Mesendoderm (in vitro differentiated cells): ENCODE results near the gene ARID1B.

Experiments used
- DNase-seq: peaks from one replicate; pipeline ENCODE4 v3.0.0; 2013
- H2AK5ac ChIP-seq: 2 replicates; pipeline ENCODE4 v1.6.1; 2013; ENCODE audit warnings: low read length, inconsistent platforms
- H2BK120ac ChIP-seq: 2 replicates; pipeline ENCODE4 v1.6.1; 2013; ENCODE audit warnings: low read depth, mild to moderate bottlenecking, low read length, moderate library complexity, mixed read lengths
- H2BK15ac ChIP-seq: replicated peaks from 2 replicates; pipeline ENCODE4 v1.6.1; 2013; ENCODE audit warnings: low read depth, mild to moderate bottlenecking, moderate library complexity
- H2BK5ac ChIP-seq: 2 replicates; pipeline ENCODE4 v1.6.1; 2013; ENCODE audit warnings: low read length, inconsistent platforms
- H3K18ac ChIP-seq: 2 replicates; pipeline ENCODE4 v1.6.1; 2013; ENCODE audit warnings: mild to moderate bottlenecking, low read length, mixed read lengths
- H3K23ac ChIP-seq: one replicate; pipeline ENCODE4 v1.6.1; 2013; ENCODE audit warnings: low read length
- H3K27ac ChIP-seq: 2 replicates; pipeline ENCODE4 v1.5.1; 2013; ENCODE audit warnings: low read depth, mild to moderate bottlenecking, inconsistent platforms, low read length, moderate library complexity
- H3K27me3 ChIP-seq: 2 replicates; pipeline ENCODE4 v1.6.1; 2013; ENCODE audit warnings: low read length, control low read depth, mild to moderate bottlenecking, inconsistent platforms; ENCODE audit not compliant: insufficient read depth, poor library complexity
- H3K36me3 ChIP-seq: 2 replicates; pipeline ENCODE4 v1.6.1; 2013; ENCODE audit warnings: low read length, inconsistent platforms; ENCODE audit not compliant: control insufficient read depth, insufficient read depth
- H3K4ac ChIP-seq: one replicate; pipeline ENCODE4 v1.6.1; 2013; ENCODE audit warnings: low read depth, mild to moderate bottlenecking, low read length, moderate library complexity
- H3K4me1 ChIP-seq: 2 replicates; pipeline ENCODE4 v1.6.1; 2013; ENCODE audit warnings: low read depth, low read length, inconsistent platforms; ENCODE audit not compliant: control insufficient read depth
- H3K4me2 ChIP-seq: 2 replicates; pipeline ENCODE4 v1.6.1; 2013; ENCODE audit warnings: low read length
- H3K4me3 ChIP-seq: 2 replicates; pipeline ENCODE4 v1.5.1; 2013; ENCODE audit warnings: mild to moderate bottlenecking, low read length
- H3K56ac ChIP-seq: one replicate; pipeline ENCODE4 v1.6.1; 2013; ENCODE audit warnings: low read length
- H3K79me1 ChIP-seq: 2 replicates; pipeline ENCODE4 v1.6.1; 2013; ENCODE audit warnings: low read length, inconsistent platforms
- H3K79me2 ChIP-seq: 2 replicates; pipeline ENCODE4 v1.6.1; 2013; ENCODE audit warnings: mild to moderate bottlenecking, low read length; ENCODE audit not compliant: control insufficient read depth, insufficient read depth
- H3K9ac ChIP-seq: 2 replicates; pipeline ENCODE4 v1.6.1; 2013; ENCODE audit warnings: low read length, inconsistent platforms
- H4K5ac ChIP-seq: one replicate; pipeline ENCODE4 v1.6.1; 2013; ENCODE audit warnings: low read length
- H4K8ac ChIP-seq: one replicate; pipeline ENCODE4 v1.6.1; 2013; ENCODE audit warnings: low read depth, mild to moderate bottlenecking, control low read depth, low read length, moderate library complexity
- WGBS: extraction: QIAGEN DNeasy Blood & Tissue Kit; methylation state at CpG from one replicate; pipeline ENCODE4 v1.1.7; 2013; ENCODE audit warnings: low lambda C conversion rate, missing lambda C conversion rate; ENCODE audit not compliant: insufficient coverage; ENCODE audit errors: extremely low coverage; 5-methylcytosine and 5-hydroxymethylcytosine counted together

Gene ARID1B

GRCh38 chr6:157246771-157247484 lies 469.8 kb downstream of the ARID1B start:
- Histone ChIP-seq H3K4me2 (no peak overlapping the region), H3K27ac (no peak overlapping the region), H2BK15ac (no peak overlapping the region), H2BK5ac (no peak overlapping the region), H2AK5ac (no peak overlapping the region), H4K8ac (no peak overlapping the region), H4K5ac (no peak overlapping the region), H3K56ac (no peak overlapping the region), H3K9ac (no peak overlapping the region), H3K4me3 (no peak overlapping the region), H3K23ac (no peak overlapping the region), H3K79me2 (no peaks in the 10 kb centered on the region), H2BK120ac (no peak overlapping the region), H3K36me3 (no peaks in the 10 kb centered on the region), H3K79me1 (no peaks in the 10 kb centered on the region), H3K18ac (no peak overlapping the region), H3K4ac (no peak overlapping the region), H3K27me3 (no peaks in the 10 kb centered on the region), H3K4me1 (no peaks in the 10 kb centered on the region)
- no peak for DNase-seq
- WGBS, result no CpG with 5 or more reads among the region's 14 CpGs

GRCh38 chr6:157248264-157248663 lies 471.1 kb downstream of the ARID1B start:
- Histone ChIP-seq H3K9ac (no peak overlapping the region), H2BK15ac (no peak overlapping the region), H3K56ac (no peak overlapping the region), H2AK5ac (no peak overlapping the region), H3K18ac (no peak overlapping the region), H3K4me1 (no peaks in the 10 kb centered on the region), H3K79me1 (no peaks in the 10 kb centered on the region), H3K4me3 (no peak overlapping the region), H3K36me3 (no peaks in the 10 kb centered on the region), H3K4ac (no peak overlapping the region), H3K27ac (no peak overlapping the region), H3K4me2 (no peak overlapping the region), H3K79me2 (no peaks in the 10 kb centered on the region), H3K27me3 (no peaks in the 10 kb centered on the region), H4K8ac (no peak overlapping the region), H2BK120ac (no peak overlapping the region), H4K5ac (no peak overlapping the region), H2BK5ac (no peak overlapping the region), H3K23ac (no peak overlapping the region)
- no CpG with 5 or more reads among the region's 1 CpG for WGBS
- no peak for DNase-seq

- H3K4me3 ChIP-seq, result no peak overlapping the region
- no peak overlapping the region for H2BK5ac ChIP-seq
- no peak for DNase-seq
- H2BK120ac ChIP-seq, result no peak overlapping the region
- no peaks in the 10 kb centered on the region for H3K4me1 ChIP-seq
- no peaks in the 10 kb centered on the region for H3K36me3 ChIP-seq
- H3K79me2 ChIP-seq, result no peaks in the 10 kb centered on the region
- no peak overlapping the region for H3K9ac ChIP-seq
- no peak overlapping the region for H3K18ac ChIP-seq
- no peak overlapping the region for H4K8ac ChIP-seq
- no CpG with 5 or more reads among the region's 8 CpGs for WGBS
- no peak overlapping the region for H3K56ac ChIP-seq
- H2AK5ac ChIP-seq, result no peak overlapping the region
- H3K23ac ChIP-seq, result no peak overlapping the region
- H3K4ac ChIP-seq, result no peak overlapping the region
- no peaks in the 10 kb centered on the region for H3K79me1 ChIP-seq
- H3K27ac ChIP-seq, result no peak overlapping the region
- no peak overlapping the region for H4K5ac ChIP-seq
- no peak overlapping the region for H2BK15ac ChIP-seq
- H3K4me2 ChIP-seq, result no peak overlapping the region
- no peaks in the 10 kb centered on the region for H3K27me3 ChIP-seq
These were observed 472.6 kb downstream of the ARID1B start for GRCh38 chr6:157249826-157250225.

- no peak overlapping the region for H3K4me3 ChIP-seq
- no peak overlapping the region for H4K5ac ChIP-seq
- H3K27ac ChIP-seq, result no peak overlapping the region
- H3K79me1 ChIP-seq, result no peaks in the 10 kb centered on the region
- H3K23ac ChIP-seq, result no peak overlapping the region
- no peak overlapping the region for H2BK5ac ChIP-seq
- no peak overlapping the region for H3K4me2 ChIP-seq
- H3K79me2 ChIP-seq, result no peaks in the 10 kb centered on the region
- no peaks in the 10 kb centered on the region for H3K4me1 ChIP-seq
- no peak overlapping the region for H2AK5ac ChIP-seq
- H4K8ac ChIP-seq, result no peak overlapping the region
- no CpG with 5 or more reads among the region's 8 CpGs for WGBS
- H3K4ac ChIP-seq, result no peak overlapping the region
- H2BK15ac ChIP-seq, result no peak overlapping the region
- H3K27me3 ChIP-seq, result no peaks in the 10 kb centered on the region
- no peak overlapping the region for H2BK120ac ChIP-seq
- H3K18ac ChIP-seq, result no peak overlapping the region
- no peak overlapping the region for H3K56ac ChIP-seq
- DNase-seq, result no peak
- H3K9ac ChIP-seq, result no peak overlapping the region
- H3K36me3 ChIP-seq, result no peaks in the 10 kb centered on the region
These were observed 474.5 kb downstream of the ARID1B start for GRCh38 chr6:157251586-157252247.

GRCh38 chr6:157253017-157253416 lies 475.8 kb downstream of the ARID1B start:
- no peaks in the 10 kb centered on the region for H3K4me1 ChIP-seq
- no peak overlapping the region for H3K4ac ChIP-seq
- no peak for DNase-seq
- H3K27ac ChIP-seq, result no peak overlapping the region
- no peak overlapping the region for H4K5ac ChIP-seq
- no peaks in the 10 kb centered on the region for H3K79me1 ChIP-seq
- H4K8ac ChIP-seq, result no peak overlapping the region
- H3K9ac ChIP-seq, result no peak overlapping the region
- no peak overlapping the region for H2BK15ac ChIP-seq
- H2BK120ac ChIP-seq, result no peak overlapping the region
- no peaks in the 10 kb centered on the region for H3K79me2 ChIP-seq
- H3K36me3 ChIP-seq, result no peaks in the 10 kb centered on the region
- no peak overlapping the region for H3K56ac ChIP-seq
- no peaks in the 10 kb centered on the region for H3K27me3 ChIP-seq
- no peak overlapping the region for H2BK5ac ChIP-seq
- no peak overlapping the region for H3K18ac ChIP-seq
- no peak overlapping the region for H3K4me2 ChIP-seq
- no peak overlapping the region for H2AK5ac ChIP-seq
- WGBS, result no CpG with 5 or more reads among the region's 7 CpGs
- no peak overlapping the region for H3K23ac ChIP-seq
- H3K4me3 ChIP-seq, result no peak overlapping the region
